Loucy (cell line): Measurements from ENCODE around the gene S100G.

Source experiments
- H2AFZ ChIP-seq: fragments of 200-600 bp; sonication (generic); 2 replicates; pipeline ENCODE4 v1.6.0; 2016; ENCODE audit warnings: antibody characterized with exemption, mild to moderate bottlenecking, low read length, moderate library complexity
- H3F3A ChIP-seq: fragments of 200-600 bp; 2 replicates; pipeline ENCODE4 v1.6.0; 2016; ENCODE audit warnings: antibody characterized with exemption, low read depth, mild to moderate bottlenecking
- H3K27me3 ChIP-seq: fragments of 200-600 bp; sonication (generic); 2 replicates; pipeline ENCODE4 v1.6.1; 2014; ENCODE audit warnings: low read length, mild to moderate bottlenecking; ENCODE audit not compliant: insufficient read depth, poor library complexity, severe bottlenecking
- H3K36me3 ChIP-seq: fragments of 200-600 bp; sonication (generic); 2 replicates; pipeline ENCODE4 v1.6.1; 2016; ENCODE audit warnings: low read length; ENCODE audit not compliant: insufficient read depth
- H3K4me1 ChIP-seq: fragments of 200-600 bp; sonication (generic); 2 replicates; pipeline ENCODE4 v1.5.1; 2014; ENCODE audit warnings: low read length, mild to moderate bottlenecking; ENCODE audit not compliant: insufficient read depth, poor library complexity, severe bottlenecking
- H3K4me2 ChIP-seq: fragments of 200-600 bp; sonication (generic); 2 replicates; pipeline ENCODE4 v1.6.0; 2014; ENCODE audit warnings: antibody characterized with exemption, low read length, low read depth, mild to moderate bottlenecking; ENCODE audit not compliant: poor library complexity, severe bottlenecking
- H3K4me3 ChIP-seq: fragments of 200-600 bp; sonication (generic); 2 replicates; pipeline ENCODE4 v1.5.1; 2014; ENCODE audit warnings: low read length, mild to moderate bottlenecking, mixed read lengths; ENCODE audit not compliant: poor library complexity, severe bottlenecking
- H3K79me2 ChIP-seq: fragments of 200-600 bp; sonication (generic); 2 replicates; pipeline ENCODE4 v1.6.1; 2014; ENCODE audit warnings: low read length; ENCODE audit not compliant: insufficient read depth
- H3K9ac ChIP-seq: fragments of 200-600 bp; sonication (generic); 2 replicates; pipeline ENCODE4 v1.6.0; 2014; ENCODE audit warnings: mild to moderate bottlenecking, low read depth, low read length, moderate library complexity; ENCODE audit not compliant: poor library complexity, severe bottlenecking
- H3K9me2 ChIP-seq: fragments of 200-600 bp; sonication (generic); replicated peaks from 2 replicates; pipeline ENCODE4 v1.6.1; 2016; ENCODE audit warnings: low read depth, low read length, mixed read lengths
- H3K9me3 ChIP-seq: fragments of 200-600 bp; sonication (generic); 2 replicates; pipeline ENCODE4 v1.6.1; 2014; ENCODE audit warnings: mild to moderate bottlenecking, antibody characterized with exemption, low read length, low read depth; ENCODE audit not compliant: insufficient read depth
- H4K20me1 ChIP-seq: fragments of 200-600 bp; sonication (generic); 2 replicates; pipeline ENCODE4 v1.6.0; 2014; ENCODE audit warnings: antibody characterized with exemption, low read length, mild to moderate bottlenecking; ENCODE audit not compliant: insufficient read depth, poor library complexity, severe bottlenecking
- CTCF ChIP-seq: fragments of 200-600 bp; sonication (generic); conservative IDR thresholded peaks from 2 replicates; pipeline ENCODE4 v1.5.1; 2014; ENCODE audit warnings: mild to moderate bottlenecking, antibody characterized with exemption, low read length
- EZH2phosphoT487 ChIP-seq: fragments of 200-600 bp; IDR thresholded peaks from 2 replicates; pipeline ENCODE4 v1.6.1; 2018; ENCODE audit warnings: antibody characterized with exemption, mild to moderate bottlenecking, moderate library complexity, borderline replicate concordance

The S100G gene

DNA sequence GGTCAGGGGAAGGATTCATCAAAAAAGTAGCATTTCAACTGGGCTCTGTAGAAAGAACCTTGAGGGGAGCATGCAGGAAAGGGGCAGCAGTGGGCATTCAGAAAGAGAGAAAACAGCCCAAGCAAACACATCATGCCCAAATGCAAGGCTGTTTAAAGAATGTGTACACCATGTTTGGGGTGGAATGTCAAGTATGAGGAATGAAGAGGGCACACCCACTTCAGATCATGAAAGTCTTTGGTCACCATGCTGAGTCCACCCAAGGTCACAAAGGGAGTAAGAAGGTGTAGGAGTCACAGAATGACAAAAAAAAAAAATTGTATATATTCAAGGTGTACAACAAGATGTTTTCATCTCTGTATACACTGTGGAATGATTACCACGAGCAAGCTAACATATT, 9.4 kb downstream of the S100G start:
- Histone ChIP-seq H3K79me2 (no peaks in the 10 kb centered on the region), H3K4me3 (no peak overlapping the region), H3K9ac (no peak overlapping the region), H4K20me1 (no peaks in the 10 kb centered on the region), H3K4me1 (no peaks in the 10 kb centered on the region), H3K4me2 (no peak overlapping the region), H2AFZ (no peak overlapping the region), H3K9me2 (no peaks in the 10 kb centered on the region), H3K36me3 (no peaks in the 10 kb centered on the region), H3K9me3 (no peaks in the 10 kb centered on the region), H3F3A (no peaks in the 10 kb centered on the region), H3K27me3 (no peaks in the 10 kb centered on the region)
- no peak for TF ChIP-seq CTCF
- no peak for TF ChIP-seq EZH2phosphoT487

- no peaks in the 10 kb centered on the region for H3K4me1 ChIP-seq
- no peaks in the 10 kb centered on the region for H3K9me3 ChIP-seq
- H3K9ac ChIP-seq = no peak overlapping the region
- H3K4me2 ChIP-seq = no peak overlapping the region
- no peaks in the 10 kb centered on the region for H4K20me1 ChIP-seq
- no peaks in the 10 kb centered on the region for H3K27me3 ChIP-seq
- H3K9me2 ChIP-seq = no peaks in the 10 kb centered on the region
- TF ChIP-seq CTCF (no peak), EZH2phosphoT487 (no peak)
- H3K79me2 ChIP-seq = no peaks in the 10 kb centered on the region
- no peak overlapping the region for H2AFZ ChIP-seq
- no peaks in the 10 kb centered on the region; the same call in 1 of the 2 replicates for H3K36me3 ChIP-seq
- no peaks in the 10 kb centered on the region for H3F3A ChIP-seq
- no peak overlapping the region for H3K4me3 ChIP-seq
Observed at GRCh38 chrX:16661495-16661894, 11.5 kb downstream of the S100G start.

DNA sequence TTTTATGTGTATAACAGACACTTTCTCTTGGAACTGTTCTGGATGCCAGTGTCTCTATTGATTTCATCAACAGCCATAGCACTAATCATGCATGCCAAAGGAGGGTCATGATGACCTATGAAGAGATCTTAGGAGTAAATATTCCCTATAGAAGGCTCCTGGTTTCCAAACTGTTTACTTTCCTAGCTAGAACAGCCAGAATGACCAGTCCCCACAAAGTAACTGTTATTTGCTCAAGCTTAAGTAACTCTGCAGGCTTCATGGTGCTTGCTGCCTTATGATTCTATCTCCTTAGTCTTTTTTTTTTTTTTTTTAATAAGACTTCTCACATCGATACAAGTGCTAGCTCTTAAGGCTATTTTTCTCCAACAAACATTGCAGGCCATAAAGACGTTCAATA, 12.4 kb downstream of the S100G start:
- no peaks in the 10 kb centered on the region for H4K20me1 ChIP-seq
- H3K27me3 ChIP-seq = no peaks in the 10 kb centered on the region
- H3K79me2 ChIP-seq = no peaks in the 10 kb centered on the region
- no peak overlapping the region for H3K4me2 ChIP-seq
- H3F3A ChIP-seq = no peaks in the 10 kb centered on the region
- H3K9me2 ChIP-seq = no peaks in the 10 kb centered on the region
- H2AFZ ChIP-seq = no peak overlapping the region
- no peaks in the 10 kb centered on the region for H3K9me3 ChIP-seq
- H3K4me3 ChIP-seq = no peak overlapping the region
- no peaks in the 10 kb centered on the region; the same call in 1 of the 2 replicates for H3K36me3 ChIP-seq
- H3K9ac ChIP-seq = no peak overlapping the region
- H3K4me1 ChIP-seq = no peaks in the 10 kb centered on the region
- TF ChIP-seq CTCF (no peak), EZH2phosphoT487 (no peak)
